Choroid plexus epithelial cell (primary cell): ENCODE data around the gene TRIM45.

ENCODE experiments used
- DNase-seq: peaks from one replicate; pipeline ENCODE4 v3.0.0-alpha.2; 2010; ENCODE audit warnings: low read depth
- H3K4me3 ChIP-seq: 2 replicates; pipeline ENCODE4 v1.5.1; 2011; ENCODE audit warnings: low read depth, mild to moderate bottlenecking, control low read depth, low read length, moderate library complexity
- TF ChIP-seq, protein P1 (sequence below): conservative IDR thresholded peaks from 2 replicates; pipeline ENCODE4 v1.5.1; 2011; ENCODE audit warnings: low read depth, mild to moderate bottlenecking, control low read depth, inconsistent platforms, low read length, moderate library complexity

The TRIM45 gene

GRCh38 chr1:117093870-117094621, 27.5 kb downstream of the TRIM45 start:
- H3K4me3 ChIP-seq: no peak overlapping the region
- TF ChIP-seq, protein P1, sequence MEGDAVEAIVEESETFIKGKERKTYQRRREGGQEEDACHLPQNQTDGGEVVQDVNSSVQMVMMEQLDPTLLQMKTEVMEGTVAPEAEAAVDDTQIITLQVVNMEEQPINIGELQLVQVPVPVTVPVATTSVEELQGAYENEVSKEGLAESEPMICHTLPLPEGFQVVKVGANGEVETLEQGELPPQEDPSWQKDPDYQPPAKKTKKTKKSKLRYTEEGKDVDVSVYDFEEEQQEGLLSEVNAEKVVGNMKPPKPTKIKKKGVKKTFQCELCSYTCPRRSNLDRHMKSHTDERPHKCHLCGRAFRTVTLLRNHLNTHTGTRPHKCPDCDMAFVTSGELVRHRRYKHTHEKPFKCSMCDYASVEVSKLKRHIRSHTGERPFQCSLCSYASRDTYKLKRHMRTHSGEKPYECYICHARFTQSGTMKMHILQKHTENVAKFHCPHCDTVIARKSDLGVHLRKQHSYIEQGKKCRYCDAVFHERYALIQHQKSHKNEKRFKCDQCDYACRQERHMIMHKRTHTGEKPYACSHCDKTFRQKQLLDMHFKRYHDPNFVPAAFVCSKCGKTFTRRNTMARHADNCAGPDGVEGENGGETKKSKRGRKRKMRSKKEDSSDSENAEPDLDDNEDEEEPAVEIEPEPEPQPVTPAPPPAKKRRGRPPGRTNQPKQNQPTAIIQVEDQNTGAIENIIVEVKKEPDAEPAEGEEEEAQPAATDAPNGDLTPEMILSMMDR: peak; percentile 57
- peak; percentile 90 for DNase-seq

DNA sequence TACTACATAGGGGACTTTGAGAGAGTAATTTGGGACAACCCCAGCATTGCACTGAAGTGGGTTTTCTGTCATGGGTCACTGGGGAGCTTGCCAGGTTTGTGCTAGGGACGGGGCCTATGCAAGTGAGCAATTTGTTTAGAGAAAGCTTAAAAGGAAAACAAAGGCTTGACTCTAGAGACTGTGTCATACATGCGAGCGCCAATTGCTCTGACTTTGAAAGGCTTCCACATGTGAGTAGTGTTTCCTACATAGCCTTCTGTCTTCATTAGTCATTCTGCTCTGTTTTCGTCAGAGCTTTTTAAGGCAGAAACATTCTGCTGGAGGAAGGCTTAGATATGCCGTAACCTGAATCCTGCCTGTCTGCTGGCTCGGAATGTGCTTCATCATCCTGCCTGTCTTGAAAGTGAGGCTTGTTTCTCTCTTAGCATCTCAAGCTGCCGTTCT, 28.4 kb downstream of the TRIM45 start:
- H3K4me3 ChIP-seq: no peak overlapping the region
- peak; percentile 99 for DNase-seq

DNA sequence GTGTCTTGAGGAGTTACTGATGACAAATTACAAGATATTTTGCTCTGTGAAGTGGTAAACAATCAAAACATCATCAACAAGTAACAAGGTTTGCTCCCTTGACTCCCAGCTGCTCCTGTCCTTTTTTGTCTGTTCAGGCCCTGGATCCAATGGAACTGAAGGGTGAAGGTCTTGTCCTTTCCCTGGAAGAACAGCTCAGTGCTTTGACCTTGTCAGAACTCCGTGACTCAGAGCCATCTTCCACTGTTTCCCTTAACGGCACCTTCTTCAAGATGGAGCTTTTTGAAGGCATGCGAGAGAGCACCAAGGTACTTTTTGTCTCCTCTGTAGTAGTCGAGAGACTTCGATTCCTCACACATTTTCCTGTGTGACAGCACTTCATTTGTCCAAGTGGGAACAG, 29.0 kb downstream of the TRIM45 start:
- H3K4me3 ChIP-seq: no peak overlapping the region
- DNase-seq: no peak

More for the DNA sequence above, 28.4 kb downstream of the TRIM45 start:
- TF ChIP-seq, protein P1: no peak

GRCh38 chr1:117089996-117090395, 31.6 kb downstream of the TRIM45 start:
- TF ChIP-seq, protein P1: no peak
- no peak for DNase-seq
- H3K4me3 ChIP-seq: no peak overlapping the region

More for the DNA sequence above, 29.0 kb downstream of the TRIM45 start:
- TF ChIP-seq, protein P1: no peak

DNA sequence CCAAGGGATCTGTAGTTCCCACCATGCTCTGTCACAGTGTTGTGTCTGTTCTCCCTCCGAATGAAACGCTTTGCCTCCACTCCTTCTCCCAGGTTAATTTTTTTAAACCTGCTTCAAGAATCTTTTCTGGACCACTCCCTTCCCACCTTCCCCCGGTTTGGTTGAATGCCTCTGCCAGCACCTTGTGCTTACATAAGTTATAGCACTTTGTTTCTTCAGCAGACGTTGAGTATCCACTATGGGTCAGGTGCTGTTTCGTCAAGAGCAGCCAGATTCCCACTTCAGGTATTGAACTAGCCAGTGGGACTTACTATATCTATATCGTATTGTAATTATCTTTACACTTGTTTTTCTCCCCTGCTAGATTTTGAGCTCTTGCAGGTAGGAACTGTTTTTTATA, 33.9 kb downstream of the TRIM45 start:
- no peak for DNase-seq
- TF ChIP-seq, protein P1: no peak
- H3K4me3 ChIP-seq: no peak overlapping the region

DNA sequence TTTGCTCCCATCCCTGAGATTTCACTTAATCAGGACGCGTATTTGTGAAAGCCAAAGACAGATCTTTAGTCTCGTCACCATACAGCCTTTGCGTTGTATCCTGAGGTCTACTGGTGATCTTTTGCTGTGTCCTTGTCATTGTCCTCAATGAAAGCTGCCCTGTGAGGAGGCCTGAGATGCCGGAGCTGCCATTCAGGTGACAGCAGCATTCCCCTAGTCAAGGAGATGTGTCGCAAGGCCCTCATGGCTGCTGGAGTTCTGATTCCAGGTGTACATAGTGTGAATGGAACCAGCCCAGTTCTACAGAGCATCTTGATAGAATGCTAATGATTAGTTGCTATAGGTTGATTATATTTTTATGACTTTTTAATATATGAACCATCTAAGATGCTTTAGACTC, 37.3 kb downstream of the TRIM45 start:
- TF ChIP-seq, protein P1: no peak
- DNase-seq: no peak
- H3K4me3 ChIP-seq: no peak overlapping the region

DNA sequence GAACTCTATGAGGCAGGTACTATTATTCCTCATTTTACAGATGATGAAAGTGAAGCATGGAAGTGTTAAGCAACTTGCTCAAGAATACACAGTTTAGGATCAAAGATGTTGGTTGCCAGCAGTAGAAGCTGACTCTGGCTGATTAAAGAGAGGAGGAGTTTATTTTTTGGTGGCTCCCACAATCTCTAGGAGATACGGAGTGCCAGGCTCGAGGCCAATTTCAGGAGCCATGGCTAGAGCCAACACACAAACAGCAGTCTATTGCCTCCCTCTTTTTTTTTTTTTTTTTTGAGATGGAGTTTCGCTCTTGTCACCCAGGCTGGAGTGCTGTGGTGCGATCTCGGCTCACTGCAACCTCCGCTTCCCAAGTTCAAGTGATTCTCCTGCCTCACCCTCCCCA, 41.8 kb downstream of the TRIM45 start:
- TF ChIP-seq, protein P1: no peak
- H3K4me3 ChIP-seq: no peak overlapping the region
- no peak for DNase-seq
